GM12801 (cell line): Measurements from ENCODE around the gene LRRTM2.

Source experiments
- TF ChIP-seq, protein P1 (sequence below): IDR thresholded peaks from one replicate; pipeline ENCODE4 v1.5.1; 2011; ENCODE audit warnings: control low read depth; ENCODE audit not compliant: insufficient read length; ENCODE audit errors: extremely low read depth

The LRRTM2 gene

DNA sequence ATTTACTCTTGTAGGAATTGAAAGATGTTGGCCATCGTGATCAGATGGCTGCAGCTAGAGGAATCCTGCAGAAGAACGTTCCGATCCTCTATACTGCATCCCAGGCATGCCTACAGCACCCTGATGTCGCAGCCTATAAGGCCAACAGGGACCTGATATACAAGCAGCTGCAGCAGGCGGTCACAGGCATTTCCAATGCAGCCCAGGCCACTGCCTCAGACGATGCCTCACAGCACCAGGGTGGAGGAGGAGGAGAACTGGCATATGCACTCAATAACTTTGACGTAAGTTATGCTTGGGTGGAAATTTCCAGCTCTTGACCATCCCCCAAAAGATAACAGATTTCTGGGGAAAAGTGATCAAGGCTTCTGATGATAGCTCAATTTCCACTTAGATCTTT, 50.6 kb downstream of the LRRTM2 start:
- TF ChIP-seq, protein P1, sequence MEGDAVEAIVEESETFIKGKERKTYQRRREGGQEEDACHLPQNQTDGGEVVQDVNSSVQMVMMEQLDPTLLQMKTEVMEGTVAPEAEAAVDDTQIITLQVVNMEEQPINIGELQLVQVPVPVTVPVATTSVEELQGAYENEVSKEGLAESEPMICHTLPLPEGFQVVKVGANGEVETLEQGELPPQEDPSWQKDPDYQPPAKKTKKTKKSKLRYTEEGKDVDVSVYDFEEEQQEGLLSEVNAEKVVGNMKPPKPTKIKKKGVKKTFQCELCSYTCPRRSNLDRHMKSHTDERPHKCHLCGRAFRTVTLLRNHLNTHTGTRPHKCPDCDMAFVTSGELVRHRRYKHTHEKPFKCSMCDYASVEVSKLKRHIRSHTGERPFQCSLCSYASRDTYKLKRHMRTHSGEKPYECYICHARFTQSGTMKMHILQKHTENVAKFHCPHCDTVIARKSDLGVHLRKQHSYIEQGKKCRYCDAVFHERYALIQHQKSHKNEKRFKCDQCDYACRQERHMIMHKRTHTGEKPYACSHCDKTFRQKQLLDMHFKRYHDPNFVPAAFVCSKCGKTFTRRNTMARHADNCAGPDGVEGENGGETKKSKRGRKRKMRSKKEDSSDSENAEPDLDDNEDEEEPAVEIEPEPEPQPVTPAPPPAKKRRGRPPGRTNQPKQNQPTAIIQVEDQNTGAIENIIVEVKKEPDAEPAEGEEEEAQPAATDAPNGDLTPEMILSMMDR = no peak

DNA sequence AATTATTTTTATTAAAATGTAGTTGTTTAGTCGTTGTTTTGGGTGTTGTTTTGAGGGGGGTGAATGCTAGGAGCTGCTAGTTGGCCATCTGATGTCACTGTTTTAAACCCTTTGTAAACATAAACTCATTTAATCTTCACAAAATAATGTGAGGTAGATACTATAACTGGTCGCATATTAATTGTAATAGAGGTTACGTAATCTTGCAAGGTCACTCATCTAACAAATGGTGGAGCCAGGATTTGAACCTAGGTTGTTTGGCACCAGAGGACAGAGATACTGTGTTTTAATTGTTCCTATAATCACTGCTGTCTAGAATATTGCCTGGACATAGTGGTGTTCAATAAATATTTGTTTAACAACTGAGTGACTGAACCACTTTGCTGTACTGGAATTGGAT, 54.4 kb downstream of the LRRTM2 start:
- TF ChIP-seq, protein P1 = no peak

DNA sequence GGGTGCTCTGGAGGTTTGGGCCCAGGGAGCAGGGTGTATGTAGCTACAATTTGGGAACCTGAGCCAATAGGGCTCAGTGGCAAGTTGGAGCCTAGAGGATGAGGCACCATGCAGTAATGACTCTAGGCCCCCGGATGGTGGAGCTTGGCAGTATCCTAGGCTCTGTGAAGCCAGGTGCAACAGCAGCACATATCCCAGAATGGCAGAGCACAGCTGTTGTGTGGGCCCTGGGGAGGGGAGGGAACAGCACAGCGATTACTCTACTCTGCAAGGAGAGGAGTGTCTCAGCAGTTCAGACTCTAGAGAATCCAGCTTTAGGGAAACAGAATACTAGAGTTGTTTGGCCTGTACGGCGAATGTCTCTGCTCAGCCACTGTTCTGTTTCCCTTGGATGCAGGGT, 56.1 kb downstream of the LRRTM2 start:
- TF ChIP-seq, protein P1 = no peak
